Gastrocnemius medialis (tissue), 4 donors: ENCODE results near the gene OBSCN. TPM values are rescaled to one million over a fixed set of nuclear protein-coding genes. Genes with fewer than 3 reads are reported as not detected.

ENCODE experiments used
- ATAC-seq, 2 donors: fragments of 150-250 bp; one replicate each; pipeline ENCODE4 v1.9.1; 2016
- DNase-seq, 2 donors: peaks; one replicate each; pipeline ENCODE4 v3.0.0-alpha.2; 2019
- H3K27ac ChIP-seq, 4 donors: fragments of 200-600 bp; sonication (generic); 1 replicate in 1 of 4; 2 replicates in 3 of 4; pipeline ENCODE4 v1.5.1; 2016 to 2018; ENCODE audit warnings: mild to moderate bottlenecking in 2 of 4, moderate library complexity in 1 of 4
- H3K27me3 ChIP-seq, 3 donors: fragments of 200-600 bp; sonication (generic) in 2 of 3; 1 replicate in 1 of 3; 2 replicates in 2 of 3; pipeline versions ENCODE4 v1.5.1 to v1.6.0; 2016 to 2019; ENCODE audit warnings: mild to moderate bottlenecking in 1 of 3, moderate library complexity in 1 of 3
- H3K36me3 ChIP-seq, 2 donors: fragments of 200-600 bp; sonication (generic) in 1 of 2; one replicate each; pipeline ENCODE4 v1.5.1; 2017 to 2018
- H3K4me1 ChIP-seq, 2 donors: fragments of 200-600 bp; sonication (generic) in 1 of 2; one replicate each; pipeline ENCODE4 v1.5.1; 2016 to 2017; ENCODE audit warnings: mild to moderate bottlenecking in 2 of 2
- H3K4me3 ChIP-seq, 4 donors: fragments of 200-600 bp; sonication (generic) in 3 of 4; 1 replicate in 1 of 4; 2 replicates in 3 of 4; pipeline ENCODE4 v1.5.1; 2016 to 2019; ENCODE audit warnings: mild to moderate bottlenecking in 2 of 4
- H3K9me3 ChIP-seq, 3 donors: fragments of 200-600 bp; sonication (generic) in 2 of 3; 1 replicate in 1 of 3; 2 replicates in 2 of 3; pipeline ENCODE4 v1.5.1; 2016 to 2019
- CTCF ChIP-seq, 5 experiments: fragments of 450-650 bp in 3 of 5; fragments of 200-600 bp in 2 of 5; sonication (generic) in 2 of 5; IDR thresholded peaks in 4 of 5; conservative IDR thresholded peaks in 1 of 5; 1 replicate in 4 of 5; 2 replicates in 1 of 5; pipeline ENCODE4 v1.5.1; 2016 to 2019; ENCODE audit warnings: antibody characterized with exemption in 5 of 5, mild to moderate bottlenecking in 3 of 5, moderate library complexity in 3 of 5
- POLR2A ChIP-seq, 2 donors: fragments of 450-650 bp; IDR thresholded peaks; one replicate each; pipeline ENCODE4 v1.6.1; 2017; ENCODE audit warnings: antibody characterized with exemption in 2 of 2, mild to moderate bottlenecking in 2 of 2, moderate library complexity in 2 of 2
- in situ Hi-C, 4 donors: fragments of 200-750 bp; cut with MboI; loops; one replicate each; pipeline versions ENCODE4 v1.15.0 to v1.8.0; 2017; ENCODE audit warnings: low sequenced_read_pairs in 4 of 4
- intact Hi-C: fragments of 100-400 bp; cut with DNase I; formaldehyde crosslinking; loops from one replicate; pipeline ENCODE4 v1.15.1; 2023; ENCODE audit warnings: low total_unique reads
- total RNA-seq, 4 donors: library from RNA; depleted of rRNA; stranded (reverse); fragments of >200 nt; gene quantifications; one replicate each; pipeline versions ENCODE4 v1.1.0 to v1.2.3, GENCODE V29; 2016

The OBSCN gene
- total RNA-seq, 4 donors from 2014 or later, result 798 to 1,571 (median 1,162) TPM

- Histone ChIP-seq H3K9me3 (no peaks in the 10 kb centered on the region), H3K27ac (peak overlapping the region in 3 of 4 donors; percentile 33 to 84 (median 33)), H3K27me3 (no peaks in the 10 kb centered on the region), H3K36me3 (peaks cover 0 to 84% of the 10 kb centered on the region in 2 donors), H3K4me3 (no peak overlapping the region), H3K4me1 (no peaks in the 10 kb centered on the region)
- in situ Hi-C loops, result loop anchor here in 1 of 4 donors (10.0 kb wide), 1 partner anchor 57 kb away; no protein-coding TSS in a partner anchor
- intact Hi-C loops, result loop anchor here (5.0 kb wide), 1 partner anchor 60 kb away; no protein-coding TSS in a partner anchor
- DNase-seq (no peak), ATAC-seq (no peak)
- TF ChIP-seq CTCF (IDR thresholded peaks at IDR 0.05 in 4 of 5, conservative IDR thresholded peaks at IDR 0.05 in 1 of 5), result no peak
- no peak for TF ChIP-seq POLR2A (IDR thresholded peaks at IDR 0.05)
Observed at GRCh38 chr1:228351850-228352249, 144.0 kb downstream of the OBSCN start.

GRCh38 chr1:228352677-228353481, 145.0 kb downstream of the OBSCN start:
- TF ChIP-seq POLR2A (IDR thresholded peaks at IDR 0.05) (no peak), CTCF (IDR thresholded peaks at IDR 0.05 in 4 of 5, conservative IDR thresholded peaks at IDR 0.05 in 1 of 5) (no peak)
- Histone ChIP-seq H3K4me1 (no peaks in the 10 kb centered on the region), H3K27me3 (no peaks in the 10 kb centered on the region), H3K9me3 (no peaks in the 10 kb centered on the region), H3K4me3 (no peak overlapping the region), H3K36me3 (peaks cover 0 to 88% of the 10 kb centered on the region in 2 donors), H3K27ac (peak overlapping the region in 2 of 4 donors; percentile 33 to 84)
- ATAC-seq (no peak), DNase-seq (peak in 1 of 2 donors; percentile 14)
- in situ Hi-C loops, result loop anchor here in 1 of 4 donors (10.0 kb wide), 1 partner anchor 58 kb away; no protein-coding TSS in a partner anchor
- intact Hi-C loops, result loop anchor here (5.0 kb wide), 1 partner anchor 61 kb away; no protein-coding TSS in a partner anchor

- Histone ChIP-seq H3K27me3 (no peaks in the 10 kb centered on the region), H3K36me3 (peaks cover 0 to 88% of the 10 kb centered on the region in 2 donors), H3K27ac (peak overlapping the region in 1 of 4 donors; percentile 84), H3K4me3 (no peak overlapping the region), H3K9me3 (no peaks in the 10 kb centered on the region), H3K4me1 (no peaks in the 10 kb centered on the region)
- in situ Hi-C loops (loop anchor here in 1 of 4 donors (10.0 kb wide), 1 partner anchor 59 kb away; no protein-coding TSS in a partner anchor), intact Hi-C loops (loop anchor here (5.0 kb wide), 1 partner anchor 61 kb away; no protein-coding TSS in a partner anchor)
- ATAC-seq (no peak), DNase-seq (no peak)
- no peak for TF ChIP-seq POLR2A (IDR thresholded peaks at IDR 0.05)
- no peak for TF ChIP-seq CTCF (IDR thresholded peaks at IDR 0.05 in 4 of 5, conservative IDR thresholded peaks at IDR 0.05 in 1 of 5)
Observed at GRCh38 chr1:228353601-228354371, 145.9 kb downstream of the OBSCN start.

GRCh38 chr1:228354390-228355320, 146.8 kb downstream of the OBSCN start:
- H3K9me3 ChIP-seq, result no peaks in the 10 kb centered on the region
- H3K36me3 ChIP-seq, result peaks cover 0 to 88% of the 10 kb centered on the region in 2 donors
- no peaks in the 10 kb centered on the region for H3K4me1 ChIP-seq
- in situ Hi-C loops (loop anchor here in 1 of 4 donors (10.0 kb wide), 1 partner anchor 60 kb away; no protein-coding TSS in a partner anchor), intact Hi-C loops (loop anchor here (5.0 kb wide), 1 partner anchor 62 kb away; no protein-coding TSS in a partner anchor)
- TF ChIP-seq CTCF (IDR thresholded peaks at IDR 0.05 in 4 of 5, conservative IDR thresholded peaks at IDR 0.05 in 1 of 5) (no peak), POLR2A (IDR thresholded peaks at IDR 0.05) (no peak)
- H3K27ac ChIP-seq, result peak overlapping the region in 2 of 4 donors; percentile 18 to 57
- ATAC-seq, result no peak
- H3K27me3 ChIP-seq, result no peaks in the 10 kb centered on the region
- no peak for DNase-seq
- H3K4me3 ChIP-seq, result no peak overlapping the region
